Erythroblast (primary cell): ENCODE data around the gene TRAPPC12.

Experiments used
- GATA1 ChIP-seq: IDR thresholded peaks from 2 replicates; pipeline ENCODE4 v1.6.1; 2011; ENCODE audit warnings: low read depth, mild to moderate bottlenecking, control low read depth, low read length, moderate library complexity
- POLR2A ChIP-seq: IDR thresholded peaks from 2 replicates; pipeline ENCODE4 v1.6.1; 2011; ENCODE audit warnings: mild to moderate bottlenecking, low read length

GRCh38 chr2:3430740-3431490 is 51.4 kb downstream of the TRAPPC12 start:
- TF ChIP-seq POLR2A = no peak
- TF ChIP-seq GATA1 = no peak
